Measurements from ENCODE around the gene FOXI3. TPM values are rescaled to one million over a fixed set of nuclear protein-coding genes. Genes with fewer than 3 reads are reported as not detected.

FOXI3 gene
- not detected in 2 replicates for total RNA-seq

DNA sequence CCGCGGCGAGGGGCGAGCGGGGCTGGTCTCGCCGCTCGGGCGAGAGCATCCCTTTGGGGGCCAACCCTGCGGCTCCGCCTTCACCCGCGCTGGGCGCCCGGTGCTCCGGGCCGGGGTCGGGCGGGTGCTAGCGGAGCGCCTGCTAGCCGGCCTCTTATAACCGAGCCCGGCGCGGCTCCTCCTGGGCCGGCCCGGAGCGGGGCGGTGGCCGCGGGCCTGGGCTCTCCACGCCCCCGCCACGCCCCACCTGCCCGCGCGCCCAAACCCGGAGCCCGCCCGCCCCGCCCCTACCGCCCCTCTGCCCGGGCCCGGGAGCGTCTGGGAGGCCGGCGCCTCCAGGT lies at the start of gene FOXI3:
Gene FOXI3 (minus strand): TSS at position 129 of the 341 bp plus-strand sequence. CDS start 158 bp downstream, outside the sequence.

Other genes starting within 250 kb of the FOXI3 start
- gene EIF2AK3, start 174.8 kb upstream of the FOXI3 start, total RNA-seq, result 22.9 and 24.5 TPM in 2 replicates
- 4.4 and 4.9 TPM in 2 replicates for gene RPIA, start 239.0 kb upstream of the FOXI3 start, total RNA-seq